ENCODE data around the gene RPP14. TPM values are rescaled to one million over a fixed set of nuclear protein-coding genes. Genes with fewer than 3 reads are reported as not detected.

Gene RPP14
- total and polyA plus RNA-seq, 2 donors (not counting 3 experiments of a cell fraction or from before 2014, with no cell fraction given): 11.9 to 18.1 TPM

DNA sequence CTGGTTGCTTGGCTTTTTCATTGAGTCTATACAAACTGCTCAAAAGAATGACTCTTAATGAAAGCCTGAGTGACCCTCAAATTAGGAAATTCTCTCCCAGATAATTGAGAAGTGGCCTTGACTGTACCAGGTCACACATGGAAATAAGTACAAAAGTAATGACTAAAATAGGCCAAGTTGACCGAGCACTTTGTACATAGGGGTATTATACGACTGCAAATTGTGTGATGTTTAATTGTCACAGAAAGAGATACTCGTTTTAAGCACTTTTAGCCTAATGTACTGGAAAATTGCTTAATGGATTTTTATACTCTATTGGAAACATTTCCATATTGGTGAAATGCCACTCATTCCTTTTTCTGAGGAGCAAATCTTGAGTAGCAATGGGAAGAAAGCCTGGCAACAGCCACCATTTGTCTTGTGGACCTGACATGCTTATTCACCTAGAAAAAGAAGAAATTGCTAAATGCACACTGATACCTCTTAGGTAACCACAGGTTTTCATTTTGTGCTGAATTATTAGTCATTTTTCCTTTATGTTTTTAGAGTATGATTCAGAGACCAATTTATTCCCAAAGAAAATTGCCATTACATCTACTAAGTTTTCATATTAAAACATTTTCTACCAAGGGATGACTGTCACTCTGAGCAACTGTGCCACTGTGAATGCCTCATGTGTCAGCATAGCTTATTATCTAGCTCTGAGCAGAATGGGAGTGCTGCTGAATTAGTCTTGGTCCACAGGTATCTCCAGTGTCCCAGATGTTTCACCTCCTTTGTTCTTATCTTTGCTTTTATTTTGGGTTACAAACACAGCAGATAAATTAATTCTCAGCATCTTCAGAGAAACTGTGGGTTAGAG lies 17.7 kb downstream of the RPP14 start:
- Histone ChIP-seq H3K4me2 (ENCODE audit: insufficient read depth, low read length) (peak overlapping the region; percentile 37), H3K9me3 (replicated peaks; ENCODE audit: control insufficient read depth, insufficient read depth, low read length) (no peaks in the 10 kb centered on the region), H2AFZ (ENCODE audit: low read depth, low read length) (no peak overlapping the region), H3K4me1 (ENCODE audit: control insufficient read depth, extremely low read depth, insufficient read depth, low read length) (peaks cover 19% of the 10 kb centered on the region), H3K9ac (replicated peaks; ENCODE audit: extremely low read depth, insufficient read depth, low read length) (peak overlapping the region; percentile 25), H4K20me1 (replicated peaks; ENCODE audit: control insufficient read depth, extremely low read depth, insufficient read depth, low read length) (no peaks in the 10 kb centered on the region), H3K27ac (ENCODE audit: insufficient read depth, low read depth, low read length) (peak overlapping the region; percentile 14), H3K4me3 (replicated peaks in 1 of 3; ENCODE audit: insufficient read depth in 1 of 3, low read depth in 1 of 3, low read length in 3 of 3) (no peak overlapping the region), H3K27me3 (ENCODE audit: control insufficient read depth in 2 of 2, insufficient read depth in 2 of 2, low read length in 2 of 2) (no peaks in the 10 kb centered on the region), H3K9me1 (replicated peaks; ENCODE audit: control insufficient read depth, extremely low read depth, insufficient read depth, low read length) (no peaks in the 10 kb centered on the region), H3K79me2 (ENCODE audit: control insufficient read depth, insufficient read depth, low read length) (no peaks in the 10 kb centered on the region), H3K36me3 (ENCODE audit: control insufficient read depth in 2 of 2, extremely low read depth in 1 of 2, insufficient read depth in 2 of 2, low read length in 2 of 2) (peaks cover 2 to 3% of the 10 kb centered on the region in 2 experiments)
- DNase-seq (ENCODE audit: low read depth, low spot score) (no peak), FAIRE-seq (peak; percentile 26)
- TF ChIP-seq POLR2A (IDR thresholded peaks at IDR 0.05; ENCODE audit: low read depth, low read length) (no peak), GATA2 (IDR thresholded peaks at IDR 0.05; ENCODE audit: insufficient read depth, insufficient read length, low read depth, low read length) (no peak), POLR2AphosphoS5 (IDR thresholded peaks at IDR 0.05; ENCODE audit: insufficient read depth, low read depth, low read length) (no peak), EZH2 (IDR thresholded peaks at IDR 0.05; ENCODE audit: borderline replicate concordance, low read depth, low read length, severe bottlenecking) (no peak), MYC (IDR thresholded peaks at IDR 0.05; ENCODE audit: low read depth, low read length) (no peak), FOS (IDR thresholded peaks at IDR 0.05; ENCODE audit: borderline replicate concordance, insufficient read depth, low read length) (no peak), JUN (IDR thresholded peaks at IDR 0.05; ENCODE audit: borderline replicate concordance, insufficient read depth, insufficient read length, low read depth) (no peak)
- TF ChIP-seq, protein P1, sequence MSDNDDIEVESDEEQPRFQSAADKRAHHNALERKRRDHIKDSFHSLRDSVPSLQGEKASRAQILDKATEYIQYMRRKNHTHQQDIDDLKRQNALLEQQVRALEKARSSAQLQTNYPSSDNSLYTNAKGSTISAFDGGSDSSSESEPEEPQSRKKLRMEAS (IDR thresholded peaks at IDR 0.05; ENCODE audit: insufficient read depth, insufficient read length): no peak
- TF ChIP-seq, protein P2, sequence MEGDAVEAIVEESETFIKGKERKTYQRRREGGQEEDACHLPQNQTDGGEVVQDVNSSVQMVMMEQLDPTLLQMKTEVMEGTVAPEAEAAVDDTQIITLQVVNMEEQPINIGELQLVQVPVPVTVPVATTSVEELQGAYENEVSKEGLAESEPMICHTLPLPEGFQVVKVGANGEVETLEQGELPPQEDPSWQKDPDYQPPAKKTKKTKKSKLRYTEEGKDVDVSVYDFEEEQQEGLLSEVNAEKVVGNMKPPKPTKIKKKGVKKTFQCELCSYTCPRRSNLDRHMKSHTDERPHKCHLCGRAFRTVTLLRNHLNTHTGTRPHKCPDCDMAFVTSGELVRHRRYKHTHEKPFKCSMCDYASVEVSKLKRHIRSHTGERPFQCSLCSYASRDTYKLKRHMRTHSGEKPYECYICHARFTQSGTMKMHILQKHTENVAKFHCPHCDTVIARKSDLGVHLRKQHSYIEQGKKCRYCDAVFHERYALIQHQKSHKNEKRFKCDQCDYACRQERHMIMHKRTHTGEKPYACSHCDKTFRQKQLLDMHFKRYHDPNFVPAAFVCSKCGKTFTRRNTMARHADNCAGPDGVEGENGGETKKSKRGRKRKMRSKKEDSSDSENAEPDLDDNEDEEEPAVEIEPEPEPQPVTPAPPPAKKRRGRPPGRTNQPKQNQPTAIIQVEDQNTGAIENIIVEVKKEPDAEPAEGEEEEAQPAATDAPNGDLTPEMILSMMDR (IDR thresholded peaks at IDR 0.05; ENCODE audit: extremely low read depth in 1 of 2, insufficient read depth in 1 of 2, low read depth in 1 of 2, low read length in 2 of 2): no peak
- dilution Hi-C loops (cut with MboI; ENCODE audit: extremely low pct_ligation_motif_present, low sequenced_read_pairs): no loop called here
- intact Hi-C loops (cut with micrococcal nuclease): loop anchor here (1.0 to 2.0 kb wide), 2 partner anchors 9 to 305 kb away; partner anchors contain the start of gene PXK
- POLR2A ChIA-PET: no interaction called here
- no TSS peak for BruUV-seq (replicated peaks)
- CTCF ChIA-PET: interaction anchor here (0.9 to 7.2 kb wide), 7 partner anchors 10 to 94 kb away, joined by 3 to 44 read pairs (median 4); no protein-coding TSS in a partner anchor

Data from endothelial cell of umbilical vein (primary cell).